Mesenchymal stem cell (in vitro differentiated cells and primary cell): ENCODE measurements around the gene BCAR1.
A peak's percentile ranks its signal among the peaks of the same experiment; 100 is the strongest.

Source experiments
- DNase-seq: peaks from one replicate; pipeline ENCODE4 v3.0.0-alpha.2; 2013
- H2AFZ ChIP-seq: one replicate; pipeline ENCODE4 v1.6.1; 2013; ENCODE audit warnings: low read depth, mild to moderate bottlenecking, control low read depth, inconsistent platforms, low read length, moderate library complexity
- H2AK5ac ChIP-seq: 2 replicates; pipeline ENCODE4 v1.6.1; 2013; ENCODE audit warnings: low read length, moderate library complexity, mild to moderate bottlenecking, inconsistent platforms; ENCODE audit not compliant: severe bottlenecking
- H2BK120ac ChIP-seq: one replicate; pipeline ENCODE4 v1.6.1; 2013; ENCODE audit warnings: low read depth, mild to moderate bottlenecking, inconsistent platforms, low read length, moderate library complexity
- H2BK12ac ChIP-seq, 2 experiments: one replicate each; pipeline ENCODE4 v1.6.1; 2013; ENCODE audit warnings: inconsistent platforms in 2 of 2, low read length in 2 of 2, mild to moderate bottlenecking in 2 of 2, moderate library complexity in 2 of 2, control low read depth in 1 of 2
- H2BK15ac ChIP-seq: one replicate; pipeline ENCODE4 v1.6.1; 2013; ENCODE audit warnings: mild to moderate bottlenecking, low read depth, inconsistent platforms; ENCODE audit not compliant: poor library complexity, severe bottlenecking
- H2BK5ac ChIP-seq: 2 replicates; pipeline ENCODE4 v1.6.1; 2013; ENCODE audit warnings: low read depth, mild to moderate bottlenecking, low read length, control low read depth, inconsistent platforms; ENCODE audit not compliant: poor library complexity, severe bottlenecking
- H3K14ac ChIP-seq, 2 experiments: one replicate each; pipeline ENCODE4 v1.6.1; 2013; ENCODE audit warnings: inconsistent platforms in 2 of 2, low read length in 2 of 2, control low read depth in 1 of 2, mild to moderate bottlenecking in 1 of 2, moderate library complexity in 1 of 2
- H3K18ac ChIP-seq, 2 experiments: one replicate each; pipeline ENCODE4 v1.6.1; 2013; ENCODE audit warnings: inconsistent platforms in 2 of 2, low read length in 2 of 2, control low read depth in 1 of 2, low read depth in 1 of 2, mild to moderate bottlenecking in 1 of 2
- H3K23ac ChIP-seq, 2 experiments: one replicate each; pipeline ENCODE4 v1.6.1; 2013; ENCODE audit warnings: inconsistent platforms in 2 of 2, low read length in 2 of 2, mild to moderate bottlenecking in 2 of 2, moderate library complexity in 2 of 2, control low read depth in 1 of 2
- H3K27ac ChIP-seq: 2 replicates; pipeline ENCODE4 v1.5.1; 2013; ENCODE audit warnings: mild to moderate bottlenecking, moderate library complexity, low read length, control low read depth, inconsistent platforms; ENCODE audit not compliant: poor library complexity, severe bottlenecking
- H3K27me3 ChIP-seq, 2 experiments: 2 replicates each; pipeline versions ENCODE4 v1.6.1 to v1.7.0; 2013; ENCODE audit warnings: low read length in 2 of 2, mild to moderate bottlenecking in 2 of 2, moderate library complexity in 2 of 2, control low read depth in 1 of 2, inconsistent platforms in 1 of 2; ENCODE audit not compliant: control insufficient read depth in 1 of 2, insufficient read depth in 1 of 2
- H3K36me3 ChIP-seq, 2 experiments: 2 replicates each; pipeline versions ENCODE4 v1.6.1 to v1.7.0; 2013; ENCODE audit warnings: low read length in 2 of 2, control low read depth in 1 of 2, inconsistent platforms in 1 of 2, low read depth in 1 of 2, mild to moderate bottlenecking in 1 of 2; ENCODE audit not compliant: insufficient read depth in 2 of 2, control insufficient read depth in 1 of 2
- H3K4ac ChIP-seq, 2 experiments: one replicate each; pipeline ENCODE4 v1.6.1; 2013; ENCODE audit warnings: inconsistent platforms in 2 of 2, low read length in 2 of 2, mild to moderate bottlenecking in 2 of 2, moderate library complexity in 2 of 2, control low read depth in 1 of 2, low read depth in 1 of 2
- H3K4me1 ChIP-seq: 2 replicates; pipeline ENCODE4 v1.6.1; 2013; ENCODE audit warnings: low read depth, low read length, control low read depth; ENCODE audit not compliant: control insufficient read depth, insufficient read depth
- H3K4me2 ChIP-seq: 2 replicates; pipeline ENCODE4 v1.6.1; 2013; ENCODE audit warnings: low read length, mild to moderate bottlenecking, inconsistent platforms; ENCODE audit not compliant: poor library complexity, severe bottlenecking
- H3K4me3 ChIP-seq, 2 experiments: 2 replicates each; pipeline versions ENCODE4 v1.5.1 to v1.7.0; 2013; ENCODE audit warnings: low read length in 2 of 2, mild to moderate bottlenecking in 2 of 2, control low read depth in 1 of 2, low read depth in 1 of 2; ENCODE audit not compliant: insufficient read depth in 1 of 2
- H3K79me1 ChIP-seq: replicated peaks from 2 replicates; pipeline ENCODE4 v1.6.1; 2013; ENCODE audit warnings: mild to moderate bottlenecking, control low read depth, low read length, inconsistent platforms; ENCODE audit not compliant: poor library complexity, severe bottlenecking
- H3K9ac ChIP-seq: 2 replicates; pipeline ENCODE4 v1.7.0; 2013; ENCODE audit warnings: mild to moderate bottlenecking, low read length, moderate library complexity
- H3K9me3 ChIP-seq: 2 replicates; pipeline ENCODE4 v1.7.0; 2013; ENCODE audit warnings: mild to moderate bottlenecking, low read length; ENCODE audit not compliant: control insufficient read depth
- H4K8ac ChIP-seq: one replicate; pipeline ENCODE4 v1.6.1; 2013; ENCODE audit warnings: inconsistent platforms, mild to moderate bottlenecking, low read length, moderate library complexity
- H4K91ac ChIP-seq: one replicate; pipeline ENCODE4 v1.6.1; 2013; ENCODE audit warnings: mild to moderate bottlenecking, low read length, inconsistent platforms
- WGBS: methylation state at CpG from one replicate; pipeline ENCODE4 v1.1.7; 2013; ENCODE audit warnings: mixed read lengths; 5-methylcytosine and 5-hydroxymethylcytosine counted together

BCAR1 gene

DNA sequence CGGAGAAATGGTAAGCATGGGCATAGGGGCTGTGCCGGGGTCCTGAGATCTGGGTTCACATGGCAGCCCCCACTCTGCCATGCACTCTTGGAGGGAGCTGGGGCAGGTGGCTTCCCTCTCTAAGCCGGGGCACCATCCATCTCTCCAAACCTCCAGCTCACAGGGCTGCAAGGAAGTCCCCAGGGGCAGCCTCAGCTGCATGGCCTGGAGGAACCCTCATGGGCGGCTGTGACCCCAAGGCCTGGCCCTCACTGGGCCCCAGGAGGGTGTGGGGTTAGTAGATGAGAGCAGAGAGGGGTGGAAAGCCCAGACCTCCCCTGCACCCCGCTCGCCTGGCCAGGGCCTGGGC, 47.0 kb downstream of the BCAR1 start:
- H3K4me2 ChIP-seq: no peak overlapping the region
- no peak overlapping the region for H3K9ac ChIP-seq
- H3K23ac ChIP-seq: no peak overlapping the region
- H2BK15ac ChIP-seq: no peak overlapping the region
- peaks cover 11% of the 10 kb centered on the region for H3K4me1 ChIP-seq
- H4K8ac ChIP-seq: no peak overlapping the region
- no peak overlapping the region for H3K14ac ChIP-seq
- peaks cover 0 to 9% of the 10 kb centered on the region in 2 experiments for H3K27me3 ChIP-seq
- no peak overlapping the region for H2AFZ ChIP-seq
- H3K27ac ChIP-seq: no peak overlapping the region
- no peak overlapping the region for H4K91ac ChIP-seq
- 88% methylated on average over 1 of the region's 6 CpGs for WGBS
- no peak overlapping the region for H2AK5ac ChIP-seq
- DNase-seq: no peak
- H3K9me3 ChIP-seq: no peaks in the 10 kb centered on the region
- H2BK12ac ChIP-seq: no peak overlapping the region
- H3K36me3 ChIP-seq: no peaks in the 10 kb centered on the region
- H3K4me3 ChIP-seq: no peak overlapping the region
- no peak overlapping the region for H3K18ac ChIP-seq
- H3K79me1 ChIP-seq: no peaks in the 10 kb centered on the region
- no peak overlapping the region for H2BK120ac ChIP-seq
- H3K4ac ChIP-seq: no peak overlapping the region
- no peak overlapping the region for H2BK5ac ChIP-seq

DNA sequence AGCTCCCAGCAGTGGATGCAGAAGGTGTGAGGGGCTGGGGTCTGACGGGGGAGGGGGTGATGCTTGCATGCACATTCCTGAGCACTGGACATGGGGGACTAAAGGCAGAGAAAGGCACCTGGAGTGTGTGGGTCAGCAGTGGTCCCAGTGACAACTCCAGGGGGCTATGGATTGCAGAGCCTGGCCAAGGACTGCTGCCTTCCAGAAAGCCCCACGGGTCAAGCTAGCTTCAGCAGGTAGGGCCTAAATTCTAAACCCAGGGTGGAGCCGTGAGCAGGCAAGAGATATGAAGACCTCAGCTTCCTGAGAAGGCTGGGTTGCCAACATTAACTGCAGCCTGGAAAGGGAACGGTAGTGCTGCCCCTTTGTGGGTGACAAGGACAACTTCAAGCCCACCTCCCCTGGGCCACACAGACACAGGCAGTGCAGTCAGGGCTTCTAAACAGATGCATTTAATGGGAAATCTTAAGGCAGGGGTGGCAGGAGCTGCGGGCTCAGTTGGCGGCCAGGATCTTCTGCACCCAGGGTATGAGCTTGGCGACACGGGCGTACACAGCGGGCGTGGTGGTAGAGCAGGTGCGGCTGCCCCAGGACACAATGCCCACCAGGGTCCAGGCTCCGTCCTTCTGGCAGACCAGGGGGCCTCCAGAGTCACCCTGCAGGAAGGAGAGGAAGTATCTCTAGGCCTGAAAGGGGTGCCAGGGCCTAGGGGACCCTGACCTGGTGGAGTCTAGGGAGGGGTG, 47.6 kb downstream of the BCAR1 start:
- Histone ChIP-seq H2AFZ (no peak overlapping the region), H3K4me3 (no peak overlapping the region), H3K4me2 (no peak overlapping the region), H2BK120ac (no peak overlapping the region), H2BK15ac (no peak overlapping the region), H3K9me3 (no peaks in the 10 kb centered on the region), H2BK5ac (no peak overlapping the region), H2AK5ac (no peak overlapping the region), H3K23ac (no peak overlapping the region), H4K91ac (no peak overlapping the region), H3K27me3 (peaks cover 0 to 9% of the 10 kb centered on the region in 2 experiments), H4K8ac (no peak overlapping the region), H3K9ac (no peak overlapping the region), H3K27ac (no peak overlapping the region), H3K79me1 (no peaks in the 10 kb centered on the region), H3K36me3 (no peaks in the 10 kb centered on the region), H2BK12ac (no peak overlapping the region), H3K14ac (peak overlapping the region in 1 of 2 experiments; percentile 30), H3K4ac (no peak overlapping the region), H3K18ac (no peak overlapping the region), H3K4me1 (peaks cover 11% of the 10 kb centered on the region)
- 81% methylated on average over 13 of the region's 13 CpGs for WGBS
- no peak for DNase-seq

DNA sequence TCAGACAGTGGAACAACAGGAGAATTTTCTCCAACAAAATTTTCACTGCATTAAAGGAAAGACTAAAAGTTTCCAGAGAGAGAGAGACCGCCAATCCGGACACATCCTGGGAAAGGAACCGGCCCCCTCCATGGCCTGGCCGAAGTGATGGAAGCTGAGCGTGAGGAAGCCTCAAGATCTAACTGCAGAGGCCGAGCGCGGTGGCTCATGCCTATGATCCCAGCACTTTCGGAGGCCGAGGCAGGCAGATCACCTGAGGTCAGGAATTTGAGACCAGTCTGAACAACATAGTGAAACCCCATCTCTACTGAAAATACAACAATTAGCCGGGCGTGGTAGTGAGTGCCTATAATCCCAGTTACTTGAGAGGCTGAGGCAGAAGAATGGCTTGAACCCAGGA, 48.3 kb downstream of the BCAR1 start:
- H3K27me3 ChIP-seq: peaks cover under 1 to 9% of the 10 kb centered on the region in 2 experiments
- no peak overlapping the region for H4K8ac ChIP-seq
- no peak overlapping the region for H3K9ac ChIP-seq
- peaks cover 8% of the 10 kb centered on the region for H3K4me1 ChIP-seq
- no peak for DNase-seq
- no peak overlapping the region for H2BK120ac ChIP-seq
- H3K9me3 ChIP-seq: no peaks in the 10 kb centered on the region
- no peak overlapping the region for H4K91ac ChIP-seq
- no peak overlapping the region for H2BK5ac ChIP-seq
- no peak overlapping the region for H3K4me2 ChIP-seq
- no peak overlapping the region for H2BK12ac ChIP-seq
- no peak overlapping the region for H2BK15ac ChIP-seq
- no peak overlapping the region for H3K27ac ChIP-seq
- H3K36me3 ChIP-seq: no peaks in the 10 kb centered on the region
- no peak overlapping the region for H2AFZ ChIP-seq
- no peak overlapping the region for H2AK5ac ChIP-seq
- H3K23ac ChIP-seq: no peak overlapping the region
- no peak overlapping the region for H3K14ac ChIP-seq
- no peaks in the 10 kb centered on the region for H3K79me1 ChIP-seq
- no peak overlapping the region for H3K4ac ChIP-seq
- no peak overlapping the region for H3K18ac ChIP-seq
- WGBS: 95% methylated on average over 8 of the region's 12 CpGs
- no peak overlapping the region for H3K4me3 ChIP-seq

DNA sequence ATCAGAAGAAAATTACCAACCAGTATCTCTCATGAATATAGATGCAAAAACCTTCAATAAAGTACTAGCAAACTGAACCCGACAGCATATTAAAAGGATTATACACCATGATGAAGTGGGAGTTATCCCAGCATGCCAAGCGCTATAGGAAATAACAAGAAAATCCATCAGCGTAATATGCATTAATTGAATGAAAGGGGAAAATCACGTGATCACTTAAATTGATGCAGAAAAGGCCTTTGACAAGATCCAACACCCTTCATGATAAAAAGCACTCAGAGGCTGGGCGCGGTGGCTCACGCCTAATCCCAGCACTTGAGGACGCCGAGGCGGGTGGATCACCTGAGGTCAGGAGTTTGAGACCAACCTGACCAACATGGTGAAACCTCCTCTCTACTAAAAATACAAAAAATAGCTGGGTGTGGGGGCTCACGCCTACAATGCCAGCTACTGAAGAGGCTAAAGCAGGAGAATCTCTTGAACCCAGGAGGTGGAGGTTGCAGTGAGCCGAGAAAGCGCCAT, 49.3 kb downstream of the BCAR1 start:
- Histone ChIP-seq H3K4me2 (no peak overlapping the region), H3K23ac (no peak overlapping the region), H3K9me3 (no peaks in the 10 kb centered on the region)

More for the DNA sequence above, 49.3 kb downstream of the BCAR1 start:
- H2BK12ac ChIP-seq: no peak overlapping the region
- no peak overlapping the region for H2BK120ac ChIP-seq
- H3K27ac ChIP-seq: no peak overlapping the region
- DNase-seq: no peak
- H3K4me1 ChIP-seq: peaks cover 8% of the 10 kb centered on the region
- H3K79me1 ChIP-seq: no peaks in the 10 kb centered on the region
- no peak overlapping the region for H2AFZ ChIP-seq
- no peak overlapping the region for H3K9ac ChIP-seq
- H2BK15ac ChIP-seq: no peak overlapping the region
- no peak overlapping the region for H4K8ac ChIP-seq
- no peak overlapping the region for H2AK5ac ChIP-seq
- H4K91ac ChIP-seq: no peak overlapping the region
- H3K27me3 ChIP-seq: peaks cover 11 to 15% of the 10 kb centered on the region in 2 experiments
- no peak overlapping the region for H3K4ac ChIP-seq
- no peak overlapping the region for H3K4me3 ChIP-seq
- H3K14ac ChIP-seq: no peak overlapping the region
- H2BK5ac ChIP-seq: no peak overlapping the region
- no peaks in the 10 kb centered on the region for H3K36me3 ChIP-seq
- H3K18ac ChIP-seq: no peak overlapping the region
- WGBS: 87% methylated on average over 11 of the region's 13 CpGs
